CD4-positive, alpha-beta T cell treated with Interferon alpha-2 for 1 hour (primary cell): ENCODE measurements around the gene NBPF4.
"Not testable (repeated sequence)": the region's sequence is repeated elsewhere in the genome, so short reads cannot be mapped to it uniquely, and the experiment has no call there.

Source experiments
- DNase-seq, 2 donors: peaks; one replicate each; pipeline ENCODE4 v3.0.0-alpha.2; 2020 to 2022

The NBPF4 gene, protein sequence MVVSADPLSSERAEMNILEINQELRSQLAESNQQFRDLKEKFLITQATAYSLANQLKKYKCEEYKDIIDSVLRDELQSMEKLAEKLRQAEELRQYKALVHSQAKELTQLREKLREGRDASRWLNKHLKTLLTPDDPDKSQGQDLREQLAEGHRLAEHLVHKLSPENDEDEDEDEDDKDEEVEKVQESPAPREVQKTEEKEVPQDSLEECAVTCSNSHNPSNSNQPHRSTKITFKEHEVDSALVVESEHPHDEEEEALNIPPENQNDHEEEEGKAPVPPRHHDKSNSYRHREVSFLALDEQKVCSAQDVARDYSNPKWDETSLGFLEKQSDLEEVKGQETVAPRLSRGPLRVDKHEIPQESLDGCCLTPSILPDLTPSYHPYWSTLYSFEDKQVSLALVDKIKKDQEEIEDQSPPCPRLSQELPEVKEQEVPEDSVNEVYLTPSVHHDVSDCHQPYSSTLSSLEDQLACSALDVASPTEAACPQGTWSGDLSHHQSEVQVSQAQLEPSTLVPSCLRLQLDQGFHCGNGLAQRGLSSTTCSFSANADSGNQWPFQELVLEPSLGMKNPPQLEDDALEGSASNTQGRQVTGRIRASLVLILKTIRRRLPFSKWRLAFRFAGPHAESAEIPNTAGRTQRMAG

DNA sequence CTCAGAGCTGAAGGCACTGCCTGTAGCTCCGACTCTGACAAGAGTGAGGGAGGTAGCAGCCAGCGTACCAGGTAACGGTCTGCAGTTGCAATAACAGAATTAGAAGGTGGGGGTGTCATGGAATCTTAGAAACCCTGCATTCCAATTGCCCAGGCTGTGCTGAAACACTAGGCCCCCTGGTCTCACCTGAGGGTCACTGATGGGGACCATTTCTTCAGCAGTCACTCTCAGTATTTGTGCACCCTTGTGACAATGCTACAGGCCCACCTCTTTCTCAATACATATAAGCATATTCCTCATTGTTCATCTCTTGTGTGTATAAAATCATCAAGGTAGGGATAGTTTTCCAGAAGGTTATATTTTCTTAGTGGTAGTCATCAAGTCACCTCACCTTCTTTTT lies at the start of gene NBPF4:
TSS of gene NBPF4 (minus strand) at position 101 of the 400 bp plus-strand sequence. CDS start 315 bp downstream, outside the sequence.
- not testable (repeated sequence) for DNase-seq

DNA sequence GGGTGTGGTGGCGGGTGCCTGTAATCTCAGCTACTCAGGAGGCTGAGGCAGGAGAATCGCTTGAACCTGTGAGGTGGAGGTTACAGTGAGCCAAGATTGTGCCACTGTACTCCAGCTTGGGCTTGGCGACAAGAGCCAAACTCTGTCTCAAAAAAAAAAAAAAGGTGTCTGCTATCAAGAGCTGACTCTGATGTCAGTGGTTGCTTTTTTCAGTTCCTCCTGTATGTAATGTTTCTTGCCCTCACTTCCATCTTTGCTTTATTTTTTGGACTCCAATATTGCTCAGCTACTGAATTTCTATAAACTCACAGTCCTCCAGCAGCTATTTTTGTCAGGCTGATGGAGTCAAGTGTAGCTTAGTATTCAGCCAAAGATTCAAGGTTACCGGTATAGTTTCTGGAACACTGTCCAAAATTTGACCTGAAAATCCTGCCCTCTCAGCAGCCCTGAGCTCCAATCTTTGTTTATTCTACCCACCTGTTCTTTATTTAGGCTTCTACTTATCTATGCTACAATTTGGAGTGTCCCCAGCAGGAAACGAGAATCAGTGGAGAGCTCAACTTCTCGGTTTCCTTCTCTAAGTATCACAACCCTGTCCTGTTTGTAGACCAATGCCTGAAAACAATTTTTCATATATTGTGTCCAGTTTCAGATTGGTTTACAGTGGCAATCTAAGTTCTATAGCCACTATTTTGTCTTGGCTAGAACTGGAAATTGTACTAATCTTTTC lies 38.8 kb upstream of the NBPF4 start:
- DNase-seq: not testable (repeated sequence)

DNA sequence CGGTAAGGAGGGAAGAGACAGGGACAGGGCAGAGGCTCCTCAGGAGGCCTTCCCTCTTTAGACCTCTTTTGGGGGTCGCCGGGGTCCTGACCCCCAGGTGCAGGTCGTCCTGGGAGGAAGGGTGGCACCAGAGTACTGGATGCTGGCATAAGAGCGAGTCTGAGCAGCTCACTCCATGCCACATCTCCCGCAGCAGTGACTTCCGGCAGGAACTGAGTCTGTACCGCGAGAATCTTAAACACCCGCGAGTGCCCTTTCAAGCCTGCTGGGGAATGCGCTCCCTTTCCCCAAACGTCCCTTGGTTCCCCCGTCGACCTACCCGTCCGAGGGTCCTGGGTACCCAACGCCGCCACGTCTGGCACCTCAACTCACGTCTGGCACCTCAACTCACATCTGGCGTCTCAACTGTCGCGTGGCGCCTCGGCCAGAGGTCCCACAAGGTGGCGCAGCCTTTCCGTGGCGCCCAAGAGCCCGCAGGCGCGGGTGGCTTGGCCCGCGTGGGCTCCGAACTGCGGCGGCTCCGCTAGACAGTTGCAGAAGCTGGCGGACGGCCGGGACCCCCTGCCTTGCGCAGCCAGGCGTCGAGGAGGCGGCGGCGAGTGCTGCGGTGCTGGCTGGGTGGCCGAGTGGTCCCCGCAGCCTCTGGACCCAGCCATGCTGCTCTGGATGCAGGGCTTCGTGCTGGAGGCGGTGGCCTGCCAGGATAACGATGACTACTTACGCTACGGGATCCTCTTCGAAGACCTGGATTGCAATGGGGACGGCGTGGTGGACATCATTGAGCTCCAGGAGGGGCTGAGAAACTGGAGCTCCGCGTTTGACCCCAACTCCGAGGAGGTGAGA lies 28.8 kb upstream of the NBPF4 start:
- not testable (repeated sequence) for DNase-seq

DNA sequence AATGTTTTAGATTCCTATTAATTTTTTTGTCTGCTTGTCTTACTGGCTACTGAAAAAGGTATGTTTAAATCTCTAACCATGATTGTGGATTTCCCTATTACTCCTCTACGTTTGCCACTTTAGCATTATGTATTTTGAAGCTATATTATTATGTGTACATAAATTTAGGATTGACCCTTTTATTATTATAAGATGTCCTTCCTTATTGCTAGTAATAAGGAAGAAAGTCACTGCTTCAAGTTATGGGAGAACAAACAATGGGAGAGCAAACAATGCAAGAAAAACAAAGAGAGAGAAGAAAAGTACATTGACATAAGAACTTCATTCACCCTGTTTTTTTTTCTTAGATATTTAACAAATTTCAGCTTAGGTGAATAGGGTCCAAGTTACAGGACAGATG lies 23.2 kb upstream of the NBPF4 start:
- DNase-seq: not testable (repeated sequence)

DNA sequence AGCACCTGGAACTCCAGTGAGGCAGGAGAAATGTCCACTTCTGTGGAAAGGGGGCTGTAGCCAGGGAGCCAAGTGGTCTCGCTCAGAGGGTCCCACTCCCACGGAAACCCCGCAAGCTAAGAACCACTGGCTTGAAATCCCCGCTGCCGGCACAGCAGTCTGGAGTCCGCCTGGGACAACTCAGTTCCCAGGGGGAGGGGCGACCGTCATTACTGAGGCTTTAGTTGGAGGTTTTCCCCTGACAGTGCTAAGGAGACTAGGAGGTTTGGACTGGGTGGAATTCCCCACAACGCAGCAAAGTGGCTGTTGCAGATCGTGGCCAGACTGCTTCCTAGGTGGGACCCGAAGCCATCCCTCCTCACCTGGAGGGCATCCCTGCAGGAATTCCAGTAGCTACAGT lies 18.1 kb upstream of the NBPF4 start:
- not testable (repeated sequence) for DNase-seq

DNA sequence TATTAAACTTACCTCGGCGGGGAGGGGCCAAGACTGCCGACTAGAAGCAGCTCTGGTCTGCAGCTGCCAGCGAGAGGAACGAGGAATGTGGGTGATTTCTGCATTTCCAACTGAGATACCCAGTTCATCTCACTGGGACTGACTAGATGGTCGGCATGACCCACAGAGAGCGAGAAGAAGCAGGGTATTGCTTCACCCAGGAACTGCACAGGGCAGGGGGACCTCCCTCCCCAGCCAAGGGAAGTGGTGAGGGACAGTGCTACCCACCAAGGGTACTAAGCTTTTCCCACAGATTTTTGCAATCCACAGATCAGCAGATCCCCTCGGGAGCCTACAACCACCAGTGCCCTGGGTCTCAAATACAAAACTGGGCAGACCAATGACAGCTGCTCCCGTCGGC lies 17.6 kb upstream of the NBPF4 start:
- not testable (repeated sequence) for DNase-seq

DNA sequence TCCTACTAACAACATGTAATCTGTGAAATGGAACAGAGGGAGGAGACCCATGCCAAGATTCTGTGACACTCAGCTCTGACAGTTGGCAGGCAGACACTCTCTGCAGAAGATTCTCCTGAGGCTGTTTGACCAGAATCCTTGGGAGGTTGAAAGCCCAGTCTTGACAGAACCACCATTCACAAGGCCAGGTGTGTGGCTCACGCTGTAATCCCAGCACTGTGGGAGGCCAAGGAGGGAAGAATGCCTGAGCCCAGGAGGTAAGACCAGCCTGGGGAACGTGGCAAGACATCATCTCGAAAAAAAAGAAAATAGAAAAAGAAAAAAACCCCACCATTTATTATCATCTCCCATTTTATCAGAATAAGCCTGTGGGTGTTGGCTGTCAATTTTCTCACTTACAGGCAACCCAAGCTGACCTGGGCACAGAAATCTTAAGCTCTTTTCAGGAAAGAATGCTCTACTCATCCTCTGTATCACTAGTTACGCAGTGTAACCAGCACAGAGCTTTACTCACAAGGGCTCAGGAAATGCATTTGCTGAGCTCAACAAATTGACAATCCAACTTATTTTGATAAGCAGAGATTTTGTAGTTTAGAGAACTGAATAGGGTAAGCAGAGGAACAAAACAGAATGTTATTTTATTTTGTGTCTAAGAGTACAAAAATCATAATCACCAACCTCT lies 16.8 kb upstream of the NBPF4 start:
- not testable (repeated sequence) for DNase-seq

DNA sequence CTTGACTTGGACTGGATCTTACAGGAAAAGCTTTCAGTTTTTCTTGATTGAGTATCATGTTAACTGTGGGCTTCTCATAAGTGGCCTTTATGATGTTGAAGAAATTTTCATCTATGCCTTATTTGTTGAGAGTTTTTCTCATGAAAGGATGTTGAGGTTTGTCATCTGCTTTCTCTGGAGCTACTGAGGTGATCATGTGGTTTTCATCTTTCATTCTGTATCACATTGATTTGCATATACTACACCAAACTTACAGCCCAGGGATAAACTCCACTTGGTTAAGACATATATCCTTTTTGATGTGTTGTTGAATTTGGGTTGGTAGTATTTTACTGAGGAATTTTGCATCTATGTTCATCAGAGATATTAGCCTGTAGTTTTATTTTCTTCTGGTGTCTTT lies 11.6 kb upstream of the NBPF4 start:
- not testable (repeated sequence) for DNase-seq

DNA sequence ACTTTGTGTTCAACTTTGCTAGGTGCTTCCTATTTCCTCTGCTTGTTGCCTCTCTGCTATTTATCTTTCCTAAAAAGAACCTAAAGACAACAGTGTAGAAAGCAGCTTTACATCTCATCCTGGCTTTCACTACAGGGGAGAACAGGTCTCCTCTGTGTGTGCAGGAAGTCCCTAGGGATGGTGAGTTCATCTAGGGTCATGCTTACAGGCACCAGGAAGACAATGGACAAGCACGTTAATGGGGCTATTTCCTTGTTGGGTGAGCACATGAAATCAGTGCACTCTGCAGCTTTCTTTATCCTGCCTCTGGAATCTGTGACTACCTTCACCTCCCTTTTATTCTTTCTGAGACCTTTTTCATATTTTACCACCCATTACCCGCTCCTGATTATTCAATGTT lies 4.5 kb downstream of the NBPF4 start:
- DNase-seq: not testable (repeated sequence)

DNA sequence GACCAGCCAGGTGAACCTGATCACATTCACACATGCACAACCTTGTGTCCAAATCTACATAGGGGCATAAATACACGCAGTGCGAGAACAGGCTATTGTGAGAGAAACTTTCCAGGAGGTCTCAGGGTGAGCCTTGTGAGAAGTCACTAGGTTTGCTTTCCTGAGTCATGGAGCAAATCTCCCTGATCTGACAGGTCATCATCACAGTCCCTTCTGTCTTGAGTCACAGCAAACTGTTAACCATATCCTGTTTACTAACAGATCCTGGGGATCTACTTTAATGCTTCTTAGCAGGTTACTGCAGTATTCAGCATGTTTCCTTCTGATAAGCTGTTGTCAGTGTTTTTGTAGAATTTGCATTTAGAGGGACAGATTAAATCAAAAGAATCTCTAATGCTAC lies 8.6 kb downstream of the NBPF4 start:
- not testable (repeated sequence) for DNase-seq

DNA sequence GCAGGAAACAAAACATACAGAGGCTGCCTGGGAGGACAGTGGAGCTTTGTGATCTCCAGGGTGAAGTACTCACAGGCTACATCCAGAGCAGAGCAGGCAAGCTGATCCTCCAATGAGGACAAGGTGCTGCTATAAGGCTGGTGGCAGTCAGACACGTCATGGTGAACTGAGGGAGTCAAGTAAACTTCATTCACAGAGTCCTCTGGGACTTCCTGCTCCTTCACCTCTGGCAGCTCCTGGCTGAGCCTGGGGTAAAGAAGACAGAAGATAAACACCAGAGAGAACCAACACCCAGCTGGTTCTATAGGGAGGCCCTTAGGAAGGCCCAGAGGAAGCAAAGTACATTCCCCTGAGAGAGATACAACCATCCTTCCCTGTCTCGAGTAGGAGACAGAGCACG lies 11.7 kb downstream of the NBPF4 start:
- DNase-seq: not testable (repeated sequence)

DNA sequence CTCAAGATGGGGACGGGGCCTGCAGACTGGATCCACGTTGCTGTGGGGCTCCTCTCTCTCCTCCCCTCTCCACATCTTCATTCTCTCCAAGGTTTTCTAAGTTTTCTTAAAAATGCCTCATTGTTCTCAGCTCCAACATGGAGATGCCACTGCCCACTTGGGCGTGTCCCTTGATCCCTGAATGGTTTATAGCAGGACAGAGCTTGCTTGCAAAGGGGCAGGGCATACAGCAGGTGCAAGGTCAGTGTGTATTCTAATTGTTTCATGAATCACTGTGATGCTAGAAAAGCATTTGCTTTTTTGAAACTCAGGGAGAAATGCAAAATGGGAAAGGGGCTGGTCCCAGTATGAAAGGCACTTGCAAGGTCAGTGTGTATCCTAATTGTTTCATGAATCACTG lies 13.9 kb downstream of the NBPF4 start:
- not testable (repeated sequence) for DNase-seq

DNA sequence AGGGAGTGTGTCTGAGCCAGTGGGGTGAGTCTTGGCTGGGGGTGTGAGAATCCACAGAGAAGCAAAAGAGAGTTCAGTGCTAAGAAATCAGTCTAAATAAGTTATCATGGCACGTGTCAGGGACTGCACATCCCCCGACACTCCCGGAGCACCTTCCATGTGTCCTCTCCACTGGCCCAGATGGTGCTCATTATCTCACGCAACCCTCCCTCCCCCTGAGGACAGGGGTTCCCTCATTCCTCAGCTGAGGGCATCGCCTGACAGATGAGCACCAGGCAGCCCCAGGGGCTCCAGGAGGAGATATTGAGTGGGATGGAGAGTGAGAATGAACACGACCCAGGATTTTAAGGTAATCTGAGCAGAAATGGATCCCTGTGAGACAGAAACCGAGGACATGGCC lies 16.1 kb downstream of the NBPF4 start:
- DNase-seq: not testable (repeated sequence)

DNA sequence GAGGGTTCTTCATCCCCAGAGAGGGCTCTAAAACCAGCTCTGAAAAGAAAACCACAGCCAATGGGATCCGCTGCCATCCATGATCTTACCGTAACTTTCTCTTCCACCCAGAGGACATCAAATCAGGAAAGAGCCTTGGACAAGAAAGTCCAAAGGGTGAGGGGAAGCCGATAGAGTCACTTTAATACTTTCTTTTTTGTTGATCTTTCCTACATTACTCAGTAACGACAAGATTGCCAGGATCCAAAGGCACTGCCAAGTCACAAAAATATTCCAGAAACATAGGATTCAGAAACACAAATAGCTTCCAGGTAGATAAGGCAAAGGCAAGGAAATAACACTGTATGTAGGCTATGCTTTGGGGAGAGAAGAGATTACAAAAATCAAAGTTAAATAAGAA lies 17.0 kb downstream of the NBPF4 start:
- not testable (repeated sequence) for DNase-seq

DNA sequence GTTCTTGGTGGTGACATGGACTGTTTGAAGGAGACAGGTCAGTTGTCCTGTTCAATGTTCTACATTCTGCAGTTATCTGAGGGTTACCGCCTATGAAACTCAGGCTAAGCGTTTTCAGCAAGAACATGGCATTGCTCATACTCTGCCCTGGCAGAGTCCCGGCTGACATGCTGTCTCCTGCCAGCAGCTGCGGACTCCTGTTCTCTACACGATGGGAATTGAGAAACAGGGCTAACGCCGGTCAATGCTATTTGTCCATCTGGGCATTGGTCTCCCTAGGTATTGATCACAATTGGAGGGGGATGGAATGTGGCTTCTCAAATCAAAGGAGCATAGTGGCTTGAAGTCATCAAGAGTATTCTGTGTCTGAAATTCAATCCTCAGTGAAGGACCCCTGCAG lies 20.6 kb downstream of the NBPF4 start:
- DNase-seq: not testable (repeated sequence)

DNA sequence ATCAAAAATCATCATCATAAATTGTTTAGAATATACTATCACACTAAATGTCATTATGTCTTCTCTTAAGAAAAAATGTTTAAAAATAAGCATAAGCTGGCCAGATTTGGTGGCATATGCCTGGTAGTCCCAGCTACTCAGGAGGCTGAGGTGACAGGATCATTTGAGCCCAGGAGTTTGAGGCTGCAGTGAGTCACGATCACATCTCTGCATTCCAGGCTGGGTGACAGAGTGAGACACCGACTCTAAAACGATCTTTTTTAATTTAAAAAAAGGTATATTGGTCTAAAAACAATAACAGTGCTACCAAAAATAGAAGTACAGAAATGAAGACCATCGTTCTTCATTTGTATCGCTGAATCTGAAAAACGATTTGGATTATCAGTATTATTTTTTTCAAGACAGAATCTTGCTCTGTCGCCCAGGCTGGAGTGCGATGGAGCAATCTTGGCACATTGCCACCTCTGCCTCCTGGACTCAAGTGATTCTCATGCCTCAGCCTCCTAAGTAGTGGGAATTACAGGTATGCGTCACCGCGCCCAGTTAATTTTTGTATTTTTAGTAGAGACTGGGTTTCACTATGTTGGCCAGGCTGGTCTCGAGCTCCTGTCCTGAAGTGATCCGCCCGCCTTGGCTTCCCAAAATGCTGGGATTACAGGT lies 26.2 kb downstream of the NBPF4 start:
- not testable (repeated sequence) for DNase-seq

DNA sequence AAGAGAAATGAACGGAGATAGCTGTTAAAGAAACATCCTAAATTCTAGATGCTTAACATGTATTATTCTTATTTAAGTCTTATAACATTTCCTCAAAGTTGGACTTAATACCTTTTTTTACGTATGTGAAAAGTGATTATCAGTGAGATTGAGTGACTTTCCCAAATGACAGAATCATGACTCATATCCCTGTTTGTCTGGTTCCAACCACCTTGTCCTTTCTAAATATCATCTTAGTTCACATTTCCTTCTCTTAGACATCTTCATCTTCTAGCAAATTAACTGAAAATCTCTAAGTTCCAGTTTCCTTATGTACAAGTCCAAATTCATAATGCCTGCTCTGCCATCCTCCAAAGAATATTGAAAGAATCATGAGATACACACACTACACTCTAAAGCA lies 26.9 kb downstream of the NBPF4 start:
- DNase-seq: not testable (repeated sequence)

DNA sequence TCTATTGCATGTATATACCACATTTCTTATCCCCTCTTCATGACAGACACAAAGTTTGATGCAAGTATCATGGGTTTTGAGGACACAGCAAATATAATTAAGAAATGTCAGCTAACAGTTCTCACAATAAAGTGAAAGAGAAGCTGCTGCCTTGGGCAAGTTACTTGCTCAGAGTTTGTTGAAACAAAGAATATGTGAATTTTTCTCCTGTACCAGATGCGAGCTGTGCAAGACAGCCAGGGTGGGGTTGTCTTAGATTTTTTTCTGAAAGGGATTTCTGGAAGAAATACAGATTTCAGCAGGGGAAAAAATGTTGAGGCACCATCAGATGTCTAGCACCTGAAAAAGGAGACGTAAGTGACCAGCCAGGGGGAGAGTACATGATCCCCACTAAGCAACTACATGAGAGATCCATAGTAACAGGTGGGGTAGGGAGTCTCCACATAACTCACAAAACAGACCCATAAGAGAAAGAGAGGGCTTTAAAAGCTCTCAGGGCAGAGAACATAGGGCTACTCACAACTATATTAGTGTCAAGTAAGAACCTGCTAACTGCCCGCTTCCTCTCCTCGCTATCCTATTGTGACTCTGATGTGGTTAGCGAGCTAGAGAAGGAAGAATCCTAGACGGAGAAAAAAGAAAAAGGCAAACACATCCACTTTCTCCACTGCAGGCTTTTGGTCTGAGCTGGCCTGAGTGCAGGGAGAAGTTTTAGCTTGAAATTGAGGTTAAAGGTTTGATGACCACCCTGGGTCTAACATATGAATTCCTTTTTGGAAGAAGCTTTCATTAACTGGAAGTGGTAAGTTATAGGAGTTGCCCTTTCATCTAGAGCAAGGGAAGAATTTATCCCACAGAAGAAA lies 27.6 kb downstream of the NBPF4 start:
- DNase-seq: not testable (repeated sequence)

DNA sequence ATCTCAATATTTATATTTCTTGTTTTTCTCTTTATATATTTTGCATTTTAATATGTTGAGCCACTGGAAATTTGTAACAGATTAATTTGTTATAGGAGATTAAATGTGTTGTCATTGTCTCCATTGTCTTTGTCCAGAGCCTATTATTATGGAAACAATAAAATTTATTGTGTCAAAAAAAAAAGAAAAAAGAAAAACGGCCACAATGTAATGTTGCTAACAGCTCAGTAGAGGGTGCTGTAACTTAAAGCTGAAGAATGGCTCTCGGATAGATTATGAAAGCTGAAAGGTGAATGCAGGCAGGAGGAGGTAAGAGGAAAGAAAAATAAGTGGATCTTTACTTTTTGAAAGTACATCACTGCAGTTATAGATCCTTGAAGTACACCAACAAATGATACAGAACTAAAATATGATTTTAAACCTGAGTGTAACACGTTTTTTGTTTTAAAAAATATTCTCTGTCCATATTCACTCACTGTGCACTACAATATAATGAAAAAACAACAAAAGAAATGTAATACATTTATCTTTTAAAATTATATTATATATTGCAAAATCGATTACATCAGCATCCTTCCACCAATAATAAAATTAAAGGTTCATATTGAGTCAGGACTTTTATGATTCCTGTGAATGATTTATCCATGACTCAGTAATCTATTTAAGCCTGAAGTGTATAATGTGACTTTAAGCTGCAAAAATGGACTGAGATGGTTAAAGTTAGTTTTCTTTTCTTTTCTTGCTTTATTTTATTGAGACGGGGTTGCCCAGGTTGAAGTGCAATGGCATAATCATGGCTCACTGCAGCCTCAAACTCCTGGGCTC lies 29.0 kb downstream of the NBPF4 start:
- peak in 1 of 2 donors; percentile 43 for DNase-seq
